HG03139 (cell line): ENCODE data around the gene TYW1B.
"Not testable (repeated sequence)": the region's sequence is repeated elsewhere in the genome, so short reads cannot be mapped to it uniquely, and the experiment has no call there.

Experiments used
- ATAC-seq: cut with Tn5 transposase; IDR thresholded peaks from one replicate; pipeline ENCODE4 v1.9.1; 2021; ENCODE audit not compliant: unreplicated experiment

TYW1B gene

GRCh38 chr7:72827839-72828591 lies at the start of gene TYW1B:
Gene TYW1B, minus strand, starts transcription at chr7:72828200. Its CDS starts 125 bp downstream, at chr7:72828075.
- ATAC-seq = peak; percentile 90

- not testable (repeated sequence) for ATAC-seq
These were observed 39.6 kb upstream of the TYW1B start for GRCh38 chr7:72867591-72867990.

- not testable (repeated sequence) for ATAC-seq
These were observed 30.9 kb upstream of the TYW1B start for GRCh38 chr7:72858846-72859400.

DNA sequence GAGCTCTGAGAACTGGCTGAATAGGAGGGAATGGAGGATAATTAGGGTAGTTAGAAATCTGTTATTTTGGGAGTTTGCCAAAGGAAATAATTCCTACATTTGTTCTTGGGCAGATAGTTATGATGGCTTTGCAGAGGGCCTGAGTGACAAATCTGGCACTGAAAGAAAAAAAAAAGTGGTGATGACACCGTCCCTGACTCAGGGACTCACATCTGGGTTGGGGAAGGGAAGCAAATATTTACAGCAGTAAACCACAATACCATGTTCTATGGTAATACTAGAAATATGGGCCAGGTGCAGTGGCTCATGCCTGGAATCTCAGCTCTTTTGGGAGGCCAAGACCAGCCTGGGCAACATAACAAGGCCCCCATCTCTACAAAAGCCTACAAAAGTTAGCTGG lies 29.9 kb upstream of the TYW1B start:
- ATAC-seq = not testable (repeated sequence)

DNA sequence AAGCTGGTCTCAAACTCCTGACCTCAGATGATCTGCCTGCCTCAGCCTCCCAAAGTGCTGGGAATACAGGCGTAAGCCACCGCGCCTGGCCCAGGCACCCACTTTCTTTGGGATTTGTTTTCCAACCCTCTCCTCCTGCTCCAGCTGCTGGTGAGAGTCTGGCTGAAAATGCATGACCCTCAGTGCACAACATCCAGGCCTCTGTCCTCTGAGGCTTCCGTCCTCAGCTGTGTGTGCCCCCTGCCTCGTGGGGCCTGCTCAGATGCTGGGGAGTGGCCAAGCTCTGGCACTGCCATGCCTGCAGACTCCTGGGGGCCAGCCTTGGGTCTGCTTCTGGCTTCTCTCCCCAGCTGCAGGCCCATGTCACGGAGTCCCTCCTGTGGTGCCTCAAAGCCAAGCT lies 27.3 kb upstream of the TYW1B start:
- ATAC-seq = not testable (repeated sequence)

DNA sequence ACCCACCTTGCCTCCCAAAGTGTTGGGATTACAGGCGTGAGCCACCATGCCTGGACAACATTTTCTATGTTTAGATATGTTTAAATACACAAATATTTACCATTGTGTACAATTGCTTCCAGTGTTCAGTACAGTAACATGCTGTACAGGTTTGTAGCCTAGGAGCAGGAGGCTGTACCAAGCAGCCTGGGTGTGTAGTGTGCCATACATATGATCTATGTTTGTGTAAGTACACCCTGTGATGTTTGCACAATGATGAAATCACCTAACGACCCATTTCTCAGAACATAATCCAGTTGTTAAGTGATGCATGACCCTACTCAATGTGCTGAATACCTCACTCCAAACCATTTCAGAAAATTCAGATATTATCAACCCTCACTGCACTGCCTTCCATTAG lies 24.9 kb upstream of the TYW1B start:
- not testable (repeated sequence) for ATAC-seq

DNA sequence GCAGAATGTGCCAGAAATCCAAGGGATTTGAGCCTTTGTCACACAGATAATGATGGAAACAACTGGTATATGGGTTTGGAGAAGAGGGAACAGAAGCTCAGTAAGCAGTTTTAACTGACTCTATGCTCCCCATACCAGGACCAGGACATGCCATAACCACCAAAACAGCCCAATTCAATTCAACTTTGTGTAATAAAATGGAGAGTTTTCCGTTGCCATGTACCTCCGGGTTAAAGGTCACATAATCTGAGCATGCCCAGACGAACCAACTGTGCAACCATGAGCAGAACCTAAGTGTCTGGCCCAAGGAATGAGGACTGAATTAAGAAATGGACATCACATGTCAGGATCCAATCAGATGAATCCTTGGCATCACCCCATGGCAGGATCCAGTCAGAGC lies 22.7 kb upstream of the TYW1B start:
- ATAC-seq = not testable (repeated sequence)

GRCh38 chr7:72844146-72844545 lies 16.1 kb upstream of the TYW1B start:
- ATAC-seq = not testable (repeated sequence)

DNA sequence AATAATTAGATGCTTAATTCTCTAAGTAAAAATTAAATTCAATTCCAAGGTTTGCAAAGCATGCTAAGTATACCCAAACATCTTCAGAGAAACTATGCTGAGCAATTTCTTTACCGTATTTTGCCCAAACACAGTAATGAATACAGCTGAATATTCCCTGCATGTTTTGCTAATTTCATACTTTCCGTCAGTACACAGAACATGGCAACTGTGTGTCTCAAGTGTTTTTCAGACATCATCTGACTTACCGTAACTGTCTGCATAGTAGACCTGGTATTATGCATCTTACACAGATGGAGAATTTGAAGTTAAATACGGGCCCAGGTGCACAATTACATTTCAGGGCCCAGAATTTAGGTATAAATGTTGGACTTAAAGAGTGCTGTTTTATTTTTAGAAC lies 15.2 kb upstream of the TYW1B start:
- ATAC-seq = not testable (repeated sequence)

- ATAC-seq = not testable (repeated sequence)
These were observed 13.0 kb upstream of the TYW1B start for GRCh38 chr7:72840966-72841511.

- not testable (repeated sequence) for ATAC-seq
These were observed 10.3 kb upstream of the TYW1B start for GRCh38 chr7:72838315-72838714.

DNA sequence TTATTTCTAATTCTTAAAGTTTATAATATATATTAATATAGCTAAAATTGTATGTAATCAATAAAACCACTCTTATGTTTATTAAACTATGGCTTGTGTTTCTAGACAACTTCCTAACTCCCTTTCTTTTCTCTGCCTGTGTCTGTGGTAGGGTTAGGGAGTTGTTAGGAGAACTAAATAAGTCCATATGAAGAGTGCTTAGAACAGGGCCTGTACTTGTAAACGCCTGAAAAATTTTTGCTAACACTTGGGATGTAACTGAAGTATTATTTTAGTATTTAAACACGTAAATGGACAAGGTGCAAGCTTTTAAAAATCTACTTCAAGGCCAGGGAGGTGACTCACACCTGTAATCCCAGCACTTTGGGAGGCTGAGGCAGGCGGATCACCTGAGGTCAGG lies 9.3 kb upstream of the TYW1B start:
- not testable (repeated sequence) for ATAC-seq

- ATAC-seq = not testable (repeated sequence)
These were observed 2.6 kb upstream of the TYW1B start for GRCh38 chr7:72830567-72830966.

DNA sequence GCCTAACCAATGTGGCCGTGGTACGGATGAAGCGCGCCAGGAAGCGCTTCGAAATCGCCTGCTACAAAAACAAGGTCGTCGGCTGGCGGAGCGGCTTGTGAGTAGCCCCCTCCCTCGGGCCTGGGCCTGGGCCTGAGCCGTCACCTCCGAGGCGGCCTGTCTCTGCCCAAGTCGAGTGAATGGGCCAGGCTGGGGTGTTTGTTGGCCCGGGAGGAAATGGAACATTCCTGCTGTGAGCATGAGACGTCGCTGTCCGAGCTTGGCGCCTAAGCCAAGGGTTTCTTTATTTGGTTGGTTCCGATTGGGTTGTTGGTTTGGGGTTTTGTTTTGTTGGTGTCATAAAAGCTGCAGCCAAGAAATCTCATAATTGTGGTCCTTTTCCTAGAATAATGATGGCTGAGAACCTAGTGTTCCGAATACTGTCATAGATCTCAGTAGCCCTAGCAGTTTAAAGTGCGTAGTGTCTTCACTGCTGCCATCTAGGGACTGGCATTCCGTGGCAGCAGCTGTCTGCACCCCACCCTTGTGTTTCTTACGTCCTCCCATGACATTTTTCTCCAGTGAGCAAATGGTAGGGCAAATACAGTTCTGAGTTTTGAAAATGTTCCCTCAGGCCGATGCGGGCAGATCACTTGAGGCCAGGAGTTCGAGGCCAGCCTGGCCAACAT lies 1.8 kb upstream of the TYW1B start:
- peak; percentile 12 for ATAC-seq

GRCh38 chr7:72829291-72829686 lies 1.3 kb upstream of the TYW1B start:
- peak; percentile 49 for ATAC-seq

DNA sequence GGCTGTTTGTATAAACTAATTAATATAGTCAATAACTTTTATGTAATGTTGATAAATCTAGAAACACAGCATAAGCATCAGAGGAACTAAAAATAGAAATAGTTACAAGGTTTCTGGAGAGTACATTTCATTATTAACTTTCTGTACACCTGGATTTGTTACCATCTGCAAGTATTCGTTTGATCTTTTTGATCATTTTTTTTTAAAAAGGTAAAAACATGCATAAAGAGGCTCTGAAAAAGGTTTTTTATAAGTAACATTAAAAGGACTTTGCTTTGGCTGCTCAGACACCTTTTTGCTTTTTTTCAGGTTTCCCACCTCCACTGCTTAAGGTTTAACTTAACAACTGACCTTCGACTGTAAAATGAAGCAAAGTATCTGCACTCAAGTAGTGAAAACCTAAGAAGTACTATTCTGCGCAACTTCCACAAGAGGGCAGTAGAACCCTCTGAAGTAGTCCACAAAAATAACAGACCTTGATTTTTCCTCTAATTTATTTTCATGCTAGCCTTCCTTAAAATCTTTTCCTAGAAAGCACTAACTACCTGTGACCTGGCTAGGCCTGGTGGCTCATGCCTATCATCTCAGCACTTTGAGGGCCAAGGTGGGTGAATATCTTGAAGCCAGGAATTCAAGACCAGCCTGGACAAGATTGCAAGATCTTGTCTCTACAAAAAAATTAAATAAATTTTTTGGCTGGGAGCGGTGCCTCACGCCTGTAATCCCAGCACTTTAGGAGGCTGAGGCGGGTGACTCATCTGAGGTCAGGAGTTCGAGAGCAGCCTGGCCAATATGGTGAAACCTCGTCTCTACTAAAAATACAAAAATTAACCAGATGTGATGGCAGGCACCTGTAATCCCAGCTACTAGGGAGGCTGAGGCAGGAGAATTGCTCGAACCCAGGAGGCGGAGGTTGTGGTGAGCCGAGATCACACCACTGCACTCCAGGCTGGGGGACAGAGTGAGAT lies 4.0 kb downstream of the TYW1B start:
- not testable (repeated sequence) for ATAC-seq

DNA sequence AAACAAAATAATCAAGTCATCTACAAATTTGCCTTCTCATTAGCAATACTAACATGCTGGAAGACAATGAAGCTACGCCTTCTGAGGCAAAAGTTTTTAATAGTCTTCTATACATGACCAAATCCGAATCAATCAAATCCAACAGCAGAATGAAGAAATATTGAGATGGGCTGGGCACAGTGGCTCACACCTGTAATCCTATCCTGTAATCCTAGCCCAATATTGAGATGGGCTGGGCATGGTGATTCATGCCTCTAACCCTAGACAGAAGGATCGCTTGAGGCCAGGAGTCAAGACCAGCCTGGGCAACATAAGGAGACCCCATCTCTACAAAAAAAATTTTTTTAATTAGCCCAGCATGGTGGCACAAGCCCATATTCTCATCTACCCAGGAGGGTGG lies 5.5 kb downstream of the TYW1B start:
- not testable (repeated sequence) for ATAC-seq

- ATAC-seq = not testable (repeated sequence)
These were observed 9.2 kb downstream of the TYW1B start for GRCh38 chr7:72818663-72819361.

DNA sequence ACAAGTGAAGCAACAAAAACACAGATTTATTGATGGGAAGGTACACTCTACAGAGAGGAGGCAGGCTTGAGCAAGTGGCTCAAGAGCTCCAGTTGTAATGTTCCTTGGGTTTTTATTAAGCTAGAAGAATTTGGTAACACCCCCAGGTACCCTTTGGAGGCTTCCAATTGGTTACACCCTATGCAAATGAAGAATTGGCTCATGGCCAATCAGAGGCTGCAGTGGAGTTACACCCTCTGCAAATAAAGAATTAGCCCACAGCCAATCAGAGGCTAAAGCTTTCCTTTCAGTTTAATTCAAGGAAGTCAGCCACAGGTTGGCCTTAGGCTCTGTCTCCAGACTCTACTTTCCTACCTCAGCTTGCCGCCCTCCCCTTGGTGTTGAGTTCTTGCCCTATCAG lies 10.3 kb downstream of the TYW1B start:
- not testable (repeated sequence) for ATAC-seq
